AG10803 (cell line): ENCODE data around the gene INTS4.
"Not testable (repeated sequence)": the region's sequence is repeated elsewhere in the genome, so short reads cannot be mapped to it uniquely, and the experiment has no call there.

Experiments used
- DNase-seq: peaks from one replicate; pipeline ENCODE4 v3.0.0; 2010; ENCODE audit warnings: low read depth
- H3K4me3 ChIP-seq: 2 replicates; pipeline ENCODE4 v1.5.1; 2011; ENCODE audit warnings: mild to moderate bottlenecking, low read length, control low read depth
- CTCF ChIP-seq: conservative IDR thresholded peaks from 2 replicates; pipeline ENCODE4 v1.5.1; 2011; ENCODE audit warnings: mild to moderate bottlenecking, low read length, control low read depth, inconsistent platforms

The INTS4 gene

GRCh38 chr11:78021611-78022010 is 27.1 kb upstream of the INTS4 start:
- no peak for DNase-seq
- no peak overlapping the region for H3K4me3 ChIP-seq
- TF ChIP-seq CTCF, result no peak

GRCh38 chr11:78020246-78020645 is 25.8 kb upstream of the INTS4 start:
- no peak overlapping the region for H3K4me3 ChIP-seq
- no peak for DNase-seq
- TF ChIP-seq CTCF, result no peak

- TF ChIP-seq CTCF, result no peak
- no peak for DNase-seq
- H3K4me3 ChIP-seq, result no peak overlapping the region
Measured at GRCh38 chr11:78019808-78020207, 25.3 kb upstream of the INTS4 start.

- H3K4me3 ChIP-seq, result no peak overlapping the region
- no peak for TF ChIP-seq CTCF
- no peak for DNase-seq
Measured at GRCh38 chr11:78015878-78016277, 21.4 kb upstream of the INTS4 start.

- H3K4me3 ChIP-seq, DNase-seq: not testable (repeated sequence)
Measured at GRCh38 chr11:78014937-78015520, 20.6 kb upstream of the INTS4 start.

GRCh38 chr11:78011301-78011700 is 16.8 kb upstream of the INTS4 start:
- no peak for DNase-seq
- TF ChIP-seq CTCF, result no peak
- no peak overlapping the region for H3K4me3 ChIP-seq

- no peak overlapping the region for H3K4me3 ChIP-seq
- TF ChIP-seq CTCF, result no peak
Measured at GRCh38 chr11:78010755-78011154, 16.3 kb upstream of the INTS4 start.

GRCh38 chr11:78010304-78010703 is 15.8 kb upstream of the INTS4 start:
- TF ChIP-seq CTCF, result no peak
- DNase-seq, result no peak
- H3K4me3 ChIP-seq, result no peak overlapping the region

More at GRCh38 chr11:78010755-78011154, 16.3 kb upstream of the INTS4 start:
- no peak for DNase-seq
